ENCODE measurements around the gene CDK5.

The CDK5 gene

GRCh38 chr7:151071032-151071866 is 13.6 kb upstream of the CDK5 start:
- DNase-seq (ENCODE audit: low read depth) = no peak

- no peak for DNase-seq (ENCODE audit: low read depth)
Measured at GRCh38 chr7:151070574-151070960, 12.9 kb upstream of the CDK5 start.

- no peak for DNase-seq (ENCODE audit: low read depth)
Measured at GRCh38 chr7:151069841-151070573, 12.3 kb upstream of the CDK5 start.

GRCh38 chr7:151068069-151068773 is 10.5 kb upstream of the CDK5 start:
- no peak for DNase-seq (ENCODE audit: low read depth)

- DNase-seq (ENCODE audit: low read depth) = no peak
Measured at GRCh38 chr7:151066273-151066974, 8.7 kb upstream of the CDK5 start.

- no peak for DNase-seq (ENCODE audit: low read depth)
Measured at GRCh38 chr7:151065516-151065915, 7.8 kb upstream of the CDK5 start.

GRCh38 chr7:151064993-151065392 is 7.3 kb upstream of the CDK5 start:
- DNase-seq (ENCODE audit: low read depth) = no peak

GRCh38 chr7:151064454-151064853 is 6.8 kb upstream of the CDK5 start:
- no peak for DNase-seq (ENCODE audit: low read depth)

- no peak for DNase-seq (ENCODE audit: low read depth)
Measured at GRCh38 chr7:151063212-151063561, 5.5 kb upstream of the CDK5 start.

GRCh38 chr7:151062399-151063211 is 4.9 kb upstream of the CDK5 start:
- no peak for DNase-seq (ENCODE audit: low read depth)

GRCh38 chr7:151062111-151062398 is 4.4 kb upstream of the CDK5 start:
- no peak for DNase-seq (ENCODE audit: low read depth)

GRCh38 chr7:151061213-151062110 is 3.8 kb upstream of the CDK5 start:
- no peak for DNase-seq (ENCODE audit: low read depth)

- no peak for DNase-seq (ENCODE audit: low read depth)
Measured at GRCh38 chr7:151060416-151061212, 2.9 kb upstream of the CDK5 start.

- DNase-seq (ENCODE audit: low read depth) = no peak
Measured at GRCh38 chr7:151060113-151060415, 2.4 kb upstream of the CDK5 start.

GRCh38 chr7:151059367-151060112 is 1.8 kb upstream of the CDK5 start, which contains the start of gene SLC4A2:
TSS of gene SLC4A2 (plus strand) at chr7:151059589. CDS start at chr7:151061988, 2,399 bp downstream.
- DNase-seq (ENCODE audit: low read depth) = peak; percentile 61

- no peak for DNase-seq (ENCODE audit: low read depth)
Measured at GRCh38 chr7:151058781-151059366, 1.2 kb upstream of the CDK5 start.

GRCh38 chr7:151057989-151058780 is 488 bp upstream of the CDK5 start:
- DNase-seq (ENCODE audit: low read depth) = peak; percentile 93

All from stimulated activated CD8-positive, alpha-beta memory T cell treated with anti-CD3 and anti-CD28 coated beads, Interleukin-4, amount 100 ng/mL, for 24 hours (primary cell).